IMR-90 (cell line): ENCODE results near the gene ME1. TPM values are rescaled to one million over a fixed set of nuclear protein-coding genes. Genes with fewer than 3 reads are reported as not detected.

Experiments used
- ATAC-seq: fragments of 200-7000 bp; cut with Tn5 transposase; 2 replicates; pipeline ENCODE4 v1.9.1; 2020; ENCODE audit warnings: low read depth, mild to moderate bottlenecking, moderate library complexity
- Bru-seq: library from RNA; stranded (reverse); fragments of 400-500 nt; gene quantifications from one replicate; lab custom pipeline; 2021; lab: Mats Ljungman, UMichigan
- BruChase-seq, 2 experiments: library from RNA; stranded (reverse); fragments of 400-500 nt; gene quantifications; one replicate each; lab custom pipeline; 2021; lab: Mats Ljungman, UMichigan
- BruUV-seq: library from RNA; stranded (reverse); fragments of 400-500 nt; replicated peaks from 2 replicates; lab custom pipeline; 2021; lab: Mats Ljungman, UMichigan
- CTCF ChIA-PET: fragments of 300-600 bp; formaldehyde crosslinking; extraction: SDS; loops from one replicate; lab custom pipeline; 2021; ENCODE audit warnings: antibody characterized with exemption; lab: Yijun Ruan, JAX
- POLR2A ChIA-PET: fragments of 300-600 bp; sonication (Branson Sonifier 250); formaldehyde crosslinking; loops from one replicate; lab custom pipeline; 2022; ENCODE audit warnings: antibody characterized with exemption; ENCODE audit not compliant: unreplicated experiment; lab: Charles Lee
- DNase-seq: peaks from one replicate; pipeline ENCODE4 v3.0.0; 2013
- H2AFZ ChIP-seq: replicated peaks from 2 replicates; pipeline ENCODE3; 2013; ENCODE audit warnings: low read length, mild to moderate bottlenecking; ENCODE audit not compliant: poor library complexity
- H2AK5ac ChIP-seq: 2 replicates; pipeline ENCODE4 v1.6.1; 2013; ENCODE audit warnings: low read depth, low read length, inconsistent platforms
- H2AK9ac ChIP-seq: replicated peaks from 2 replicates; pipeline ENCODE3; 2013; ENCODE audit warnings: mild to moderate bottlenecking, low read depth, low read length, moderate library complexity; ENCODE audit not compliant: poor library complexity
- H2BK120ac ChIP-seq: 2 replicates; pipeline ENCODE4 v1.6.1; 2013; ENCODE audit warnings: low read depth, low read length, inconsistent platforms
- H2BK15ac ChIP-seq: 3 replicates; pipeline ENCODE4 v1.6.1; 2013; ENCODE audit warnings: low read depth, low read length, inconsistent platforms
- H2BK20ac ChIP-seq: 2 replicates; pipeline ENCODE4 v1.6.1; 2013; ENCODE audit warnings: low read depth, mild to moderate bottlenecking, inconsistent platforms, low read length, moderate library complexity
- H2BK5ac ChIP-seq: 2 replicates; pipeline ENCODE4 v1.6.1; 2013; ENCODE audit warnings: mild to moderate bottlenecking, low read depth, low read length, inconsistent platforms; ENCODE audit not compliant: poor library complexity, severe bottlenecking
- H3K14ac ChIP-seq: replicated peaks from 2 replicates; pipeline ENCODE4 v1.6.1; 2013; ENCODE audit warnings: low read depth, low read length, inconsistent platforms
- H3K18ac ChIP-seq: 2 replicates; pipeline ENCODE4 v1.6.1; 2013; ENCODE audit warnings: low read depth, low read length, control low read depth
- H3K23ac ChIP-seq: 2 replicates; pipeline ENCODE4 v1.6.1; 2013; ENCODE audit warnings: low read depth, low read length, inconsistent platforms
- H3K27ac ChIP-seq: 2 replicates; pipeline ENCODE4 v1.5.1; 2013; ENCODE audit warnings: mild to moderate bottlenecking, control low read depth, low read length; ENCODE audit not compliant: insufficient read depth
- H3K27me3 ChIP-seq: 2 replicates; pipeline ENCODE4 v1.6.1; 2013; ENCODE audit warnings: low read length; ENCODE audit not compliant: control insufficient read depth, insufficient read depth
- H3K36me3 ChIP-seq: 2 replicates; pipeline ENCODE4 v1.6.1; 2013; ENCODE audit warnings: low read length, mixed read lengths; ENCODE audit not compliant: control insufficient read depth, insufficient read depth
- H3K4ac ChIP-seq: 2 replicates; pipeline ENCODE4 v1.6.1; 2013; ENCODE audit warnings: low read depth, low read length, inconsistent platforms
- H3K4me1 ChIP-seq: 2 replicates; pipeline ENCODE4 v1.6.1; 2013; ENCODE audit warnings: low read length, mixed read lengths; ENCODE audit not compliant: control insufficient read depth, insufficient read depth
- H3K4me2 ChIP-seq: 2 replicates; pipeline ENCODE4 v1.6.1; 2013; ENCODE audit warnings: low read depth, mild to moderate bottlenecking, control low read depth, low read length, moderate library complexity
- H3K4me3 ChIP-seq: 2 replicates; pipeline ENCODE4 v1.5.1; 2013; ENCODE audit warnings: low read depth, mild to moderate bottlenecking, control low read depth, low read length, moderate library complexity; ENCODE audit not compliant: insufficient read depth
- H3K56ac ChIP-seq: 2 replicates; pipeline ENCODE4 v1.6.1; 2013; ENCODE audit warnings: low read length, inconsistent platforms; ENCODE audit not compliant: insufficient read depth; ENCODE audit errors: extremely low read depth
- H3K79me1 ChIP-seq, 2 experiments: 2 replicates each; pipeline ENCODE4 v1.6.1; 2013; ENCODE audit warnings: low read length in 2 of 2, inconsistent platforms in 1 of 2, low read depth in 1 of 2
- H3K9ac ChIP-seq: 2 replicates; pipeline ENCODE4 v1.6.1; 2013; ENCODE audit warnings: low read depth, low read length, control low read depth
- H3K9me1 ChIP-seq: 2 replicates; pipeline ENCODE4 v1.6.1; 2013; ENCODE audit warnings: low read length, inconsistent platforms; ENCODE audit not compliant: insufficient read depth
- H3K9me3 ChIP-seq: 2 replicates; pipeline ENCODE4 v1.6.1; 2013; ENCODE audit warnings: low read length; ENCODE audit not compliant: control insufficient read depth, insufficient read depth
- H4K20me1 ChIP-seq: 2 replicates; pipeline ENCODE4 v1.6.1; 2013; ENCODE audit warnings: low read length, inconsistent platforms; ENCODE audit not compliant: insufficient read depth
- H4K5ac ChIP-seq: 2 replicates; pipeline ENCODE4 v1.6.1; 2013; ENCODE audit warnings: mild to moderate bottlenecking, low read depth, low read length, control low read depth
- H4K8ac ChIP-seq, 2 experiments: 2 replicates each; pipeline ENCODE4 v1.6.1; 2013; ENCODE audit warnings: low read depth in 2 of 2, low read length in 2 of 2, control low read depth in 1 of 2, inconsistent platforms in 1 of 2
- H4K91ac ChIP-seq: 2 replicates; pipeline ENCODE4 v1.6.1; 2013; ENCODE audit warnings: low read depth, low read length, inconsistent platforms; ENCODE audit not compliant: insufficient read depth
- BHLHE40 ChIP-seq: fragments of 150-350 bp; IDR thresholded peaks from 2 replicates; pipeline ENCODE4 v1.6.1; 2016; ENCODE audit warnings: mild to moderate bottlenecking, low read depth, low read length
- CHD1 ChIP-seq: IDR thresholded peaks from 2 replicates; pipeline ENCODE4 v1.6.1; 2012; ENCODE audit warnings: low read depth, low read length, improper control_type of control experiment
- CTCF ChIP-seq: conservative IDR thresholded peaks from 2 replicates; pipeline ENCODE4 v1.5.1; 2012; ENCODE audit warnings: mild to moderate bottlenecking, low read depth, low read length, improper control_type of control experiment
- ELK1 ChIP-seq: fragments of 150-350 bp; IDR thresholded peaks from 2 replicates; pipeline ENCODE4 v1.6.1; 2016; ENCODE audit warnings: low read depth, mild to moderate bottlenecking, low read length, moderate library complexity, borderline replicate concordance
- FOS ChIP-seq: fragments of 150-350 bp; IDR thresholded peaks from 2 replicates; pipeline ENCODE4 v1.6.1; 2016; ENCODE audit warnings: low read depth, low read length
- MAFK ChIP-seq: IDR thresholded peaks from 2 replicates; pipeline ENCODE4 v1.6.1; 2012; ENCODE audit warnings: low read depth, low read length, improper control_type of control experiment
- MAZ ChIP-seq: IDR thresholded peaks from 2 replicates; pipeline ENCODE4 v1.6.1; 2012; ENCODE audit warnings: low read depth, mild to moderate bottlenecking, low read length, improper control_type of control experiment, moderate library complexity, borderline replicate concordance
- MXI1 ChIP-seq: IDR thresholded peaks from 2 replicates; pipeline ENCODE4 v1.6.1; 2012; ENCODE audit warnings: low read depth, mild to moderate bottlenecking, low read length, moderate library complexity, borderline replicate concordance
- NFE2L2 ChIP-seq: fragments of 150-350 bp; IDR thresholded peaks from 2 replicates; pipeline ENCODE4 v1.6.1; 2016; ENCODE audit warnings: low read depth, mild to moderate bottlenecking, low read length
- POLR2A ChIP-seq: IDR thresholded peaks from 2 replicates; pipeline ENCODE4 v1.6.1; 2012; ENCODE audit warnings: mild to moderate bottlenecking, low read depth, low read length
- RAD21 ChIP-seq: IDR thresholded peaks from 2 replicates; pipeline ENCODE4 v1.6.1; 2012; ENCODE audit warnings: low read length, improper control_type of control experiment
- RFX5 ChIP-seq: IDR thresholded peaks from 2 replicates; pipeline ENCODE4 v1.8.0; 2012; ENCODE audit warnings: low read depth, mild to moderate bottlenecking, low read length, moderate library complexity
- WGBS, 2 experiments: methylation state at CpG; one replicate each; pipeline versions ENCODE4 v1.1.5 to v1.1.7; 2013; ENCODE audit warnings: missing lambda C conversion rate in 2 of 2; ENCODE audit not compliant: insufficient read length in 1 of 2; ENCODE audit errors: extremely low coverage in 2 of 2; 5-methylcytosine and 5-hydroxymethylcytosine counted together
- dilution Hi-C: fragments of 300-500 bp; cut with HindIII; formaldehyde crosslinking; loops from one replicate; pipeline ENCODE4 v1.14.3; 2018; ENCODE audit warnings: low sequenced_read_pairs; ENCODE audit not compliant: unreplicated experiment
- in situ Hi-C: fragments of 300-500 bp; cut with MboI; formaldehyde crosslinking; loops from 3 replicates; pipeline ENCODE4 v1.14.3; 2019; ENCODE audit warnings: low sequenced_read_pairs, inconsistent platforms, mixed read lengths
- intact Hi-C: fragments of 100-400 bp; cut with micrococcal nuclease; formaldehyde crosslinking; loops from 2 replicates; pipeline ENCODE4 v1.10.0; 2022
- long read RNA-seq: library from polyadenylated mRNA; unstranded; transcript quantifications from one replicate; pipeline ENCODE4 v2.0.0, GENCODE V29; 2021; ENCODE audit not compliant: unreplicated experiment
- polyA plus RNA-seq, 3 experiments: library from polyadenylated mRNA; depleted of rRNA; stranded (reverse); fragments of >200 nt; gene quantifications; 2 replicates each; pipeline ENCODE4 v1.2.3, GENCODE V29; 2012; ENCODE audit warnings: low replicate concordance in 1 of 3
- total RNA-seq: library from RNA; depleted of rRNA; stranded (reverse); fragments of >200 nt; gene quantifications from 2 replicates; pipeline ENCODE4 v1.2.3, GENCODE V29; 2012; rRNA removed

Gene ME1
- total RNA-seq (24.4 and 32.2 TPM in 2 replicates), polyA plus RNA-seq (2012; rRNA removed) (15.7 and 21.5 TPM in 2 replicates), Bru-seq, nascent RNA (percentile 85 among the genes with signal in this experiment), BruChase-seq, experiment 1, labeled RNA remaining after a 6-hour chase (percentile 65 among the genes with signal in this experiment), BruChase-seq, experiment 2, labeled RNA remaining after a 2-hour chase (percentile 74 among the genes with signal in this experiment)
- polyA plus RNA-seq (2012; cell fraction: cytosol; rRNA removed): 5.2 and 6.0 TPM in 2 replicates
- polyA plus RNA-seq (2012; cell fraction: nucleus; rRNA removed; ENCODE audit: low replicate concordance): 2.4 and 15.3 TPM in 2 replicates
- long read RNA-seq, transcript ME1-201 (14 exons, 3,371 nt): major isoform, 67 of 79 reads
- long read RNA-seq, partial matches to known transcripts: 5 of 79 reads
- long read RNA-seq, other reads (novel, unspliced or antisense): 7 of 79 reads

GRCh38 chr6:83430611-83431544 lies at the start of gene ME1:
Gene ME1 (minus strand): TSS chr6:83431051. CDS start chr6:83430954, 97 bp downstream.
- peak within 1 kb of the TSS; percentile 74 for H3K27ac ChIP-seq
- no peaks in the 10 kb centered on the region for H4K20me1 ChIP-seq
- 10% methylated on average over 41 of the region's 74 CpGs; no CpG with 5 or more reads in 1 of the 2 experiments for WGBS, 2 experiments
- peak within 1 kb of the TSS; percentile 95 for H2BK20ac ChIP-seq
- no peaks in the 10 kb centered on the region for H3K36me3 ChIP-seq
- peaks cover 5% of the 10 kb centered on the region; the same call in 1 of the 2 replicates for H3K9me1 ChIP-seq
- H2BK120ac ChIP-seq: peak within 1 kb of the TSS; percentile 99
- H3K9ac ChIP-seq: peak within 1 kb of the TSS; percentile 93
- no peaks in the 10 kb centered on the region for H3K27me3 ChIP-seq
- CTCF ChIA-PET: no interaction called here
- TF ChIP-seq FOS (peak; percentile 39; the same call in 1 of the 2 replicates), MAFK (peak; percentile 75), ELK1 (no peak), BHLHE40 (peak; percentile 79), CTCF (no peak), RFX5 (no peak), MXI1 (0 out of 2 replicates have a peak, but pooled peaks have one; percentile 7), POLR2A (peak; percentile 48), CHD1 (no peak), MAZ (peak; percentile 89; the same call in 1 of the 2 replicates), RAD21 (no peak), NFE2L2 (peak; percentile 98)
- peaks cover 6 to 25% of the 10 kb centered on the region in 2 experiments for H3K79me1 ChIP-seq
- peaks cover 7% of the 10 kb centered on the region for H3K4me1 ChIP-seq
- H3K18ac ChIP-seq: peak within 1 kb of the TSS; percentile 96
- in situ Hi-C loops: no loop called here
- peak within 1 kb of the TSS; percentile 99 for H2AFZ ChIP-seq
- H3K14ac ChIP-seq: peak within 1 kb of the TSS; percentile 97
- POLR2A ChIA-PET: no interaction called here
- peak within 1 kb of the TSS; percentile 98 for H4K5ac ChIP-seq
- DNase-seq (peak; percentile 86), ATAC-seq (peak; percentile 94)
- H2AK5ac ChIP-seq: peak within 1 kb of the TSS; percentile 71
- H3K23ac ChIP-seq: peak within 1 kb of the TSS; percentile 97
- peak within 1 kb of the TSS; percentile 94 to 95 for H4K8ac ChIP-seq
- H2BK15ac ChIP-seq: peak within 1 kb of the TSS; percentile 98; the same call in 2 of the 3 replicates
- H2BK5ac ChIP-seq: peak within 1 kb of the TSS; percentile 82
- peak within 1 kb of the TSS; percentile 97 for H4K91ac ChIP-seq
- H3K4ac ChIP-seq: peak within 1 kb of the TSS; percentile 100
- intact Hi-C loops: loop anchor here (5.0 kb wide), 2 partner anchors 81 to 209 kb away; partner anchors contain the start of gene PRSS35
- peak within 1 kb of the TSS; percentile 100 for H3K4me2 ChIP-seq
- no TSS peak for BruUV-seq
- peak within 1 kb of the TSS; percentile 92 for H2AK9ac ChIP-seq
- no peaks in the 10 kb centered on the region for H3K9me3 ChIP-seq
- peak within 1 kb of the TSS; percentile 84 for H3K56ac ChIP-seq
- peak within 1 kb of the TSS; percentile 97 for H3K4me3 ChIP-seq
- dilution Hi-C loops: no loop called here
